Liver (tissue), 9 donors: ENCODE data around the gene PARP8. TPM values are rescaled to one million over a fixed set of nuclear protein-coding genes. Genes with fewer than 3 reads are reported as not detected.
"Not testable (repeated sequence)": the region's sequence is repeated elsewhere in the genome, so short reads cannot be mapped to it uniquely, and the experiment has no call there.

Experiments used
- DNase-seq: peaks from one replicate; pipeline ENCODE4 v3.0.0-alpha.2; 2017; ENCODE audit warnings: low spot score
- H3K27ac ChIP-seq, 2 donors: one replicate each; pipeline ENCODE4 v1.7.0; 2013; ENCODE audit warnings: inconsistent platforms in 2 of 2, low read length in 2 of 2, control low read depth in 1 of 2, low read depth in 1 of 2, mild to moderate bottlenecking in 1 of 2
- H3K27me3 ChIP-seq, 4 donors: one replicate each; pipeline versions ENCODE4 v1.6.1 to v1.7.0; 2013; ENCODE audit warnings: low read length in 3 of 4, inconsistent platforms in 1 of 4, mild to moderate bottlenecking in 1 of 4, moderate library complexity in 1 of 4; ENCODE audit not compliant: control insufficient read depth in 4 of 4, insufficient read depth in 4 of 4
- H3K36me3 ChIP-seq, 4 donors: one replicate each; pipeline versions ENCODE4 v1.6.1 to v1.7.0; 2013; ENCODE audit warnings: low read length in 3 of 4, mild to moderate bottlenecking in 3 of 4, low read depth in 1 of 4, moderate library complexity in 1 of 4; ENCODE audit not compliant: control insufficient read depth in 4 of 4, insufficient read depth in 3 of 4
- H3K4me1 ChIP-seq, 4 donors: one replicate each; pipeline versions ENCODE4 v1.6.1 to v1.7.0; 2013; ENCODE audit warnings: low read length in 3 of 4, mild to moderate bottlenecking in 3 of 4, moderate library complexity in 1 of 4; ENCODE audit not compliant: control insufficient read depth in 4 of 4, insufficient read depth in 4 of 4
- H3K4me3 ChIP-seq, 3 donors: one replicate each; pipeline versions ENCODE4 v1.6.1 to v1.7.0; 2013; ENCODE audit warnings: low read length in 3 of 3, control low read depth in 1 of 3, low read depth in 1 of 3, mild to moderate bottlenecking in 1 of 3
- H3K9ac ChIP-seq, 2 donors: one replicate each; pipeline ENCODE4 v1.7.0; 2013; ENCODE audit warnings: low read length in 2 of 2, mild to moderate bottlenecking in 2 of 2, moderate library complexity in 2 of 2, control low read depth in 1 of 2, low read depth in 1 of 2
- H3K9me3 ChIP-seq, 4 donors: one replicate each; pipeline versions ENCODE4 v1.6.1 to v1.7.0; 2013; ENCODE audit warnings: low read length in 3 of 4; ENCODE audit not compliant: control insufficient read depth in 4 of 4
- EGR1 ChIP-seq, 2 donors: IDR thresholded peaks; 2 replicates each; pipeline ENCODE4 v1.6.1; 2016 to 2018; ENCODE audit warnings: antibody characterized with exemption in 2 of 2, low read depth in 2 of 2
- FOXA1 ChIP-seq: IDR thresholded peaks from 2 replicates; pipeline ENCODE4 v1.6.1; 2016; ENCODE audit warnings: antibody characterized with exemption
- FOXA2 ChIP-seq: IDR thresholded peaks from 2 replicates; pipeline ENCODE4 v1.6.1; 2016; ENCODE audit warnings: antibody characterized with exemption
- GABPA ChIP-seq, 2 donors: IDR thresholded peaks in 1 of 2; conservative IDR thresholded peaks in 1 of 2; 2 replicates each; pipeline ENCODE4 v1.6.1; 2016; ENCODE audit warnings: antibody characterized with exemption in 2 of 2, mild to moderate bottlenecking in 1 of 2, moderate library complexity in 1 of 2
- HNF4A ChIP-seq, 2 donors: conservative IDR thresholded peaks; 2 replicates each; pipeline ENCODE4 v1.6.1; 2016; ENCODE audit warnings: antibody characterized with exemption in 2 of 2, mild to moderate bottlenecking in 2 of 2
- HNF4G ChIP-seq: IDR thresholded peaks from 2 replicates; pipeline ENCODE4 v1.6.1; 2016; ENCODE audit warnings: antibody characterized with exemption
- NR2F2 ChIP-seq: IDR thresholded peaks from 2 replicates; pipeline ENCODE4 v1.6.1; 2016; ENCODE audit warnings: antibody characterized with exemption
- RAD21 ChIP-seq, 2 donors: IDR thresholded peaks; 2 replicates each; pipeline ENCODE4 v1.6.1; 2016; ENCODE audit warnings: antibody characterized with exemption in 2 of 2, mild to moderate bottlenecking in 2 of 2
- RXRA ChIP-seq, 2 donors: IDR thresholded peaks; 2 replicates each; pipeline ENCODE4 v1.6.1; 2017 to 2018; ENCODE audit warnings: antibody characterized with exemption in 2 of 2, mild to moderate bottlenecking in 1 of 2
- SP1 ChIP-seq: IDR thresholded peaks from 2 replicates; pipeline ENCODE4 v1.6.1; 2018; ENCODE audit warnings: antibody characterized with exemption, mild to moderate bottlenecking
- TAF1 ChIP-seq: conservative IDR thresholded peaks from 2 replicates; pipeline ENCODE4 v1.6.1; 2016; ENCODE audit warnings: antibody characterized with exemption, mild to moderate bottlenecking
- YY1 ChIP-seq: IDR thresholded peaks from 2 replicates; pipeline ENCODE4 v1.6.1; 2016; ENCODE audit warnings: antibody characterized with exemption, mild to moderate bottlenecking
- WGBS: extraction: QIAGEN DNeasy Blood & Tissue Kit; methylation state at CpG from one replicate; pipeline ENCODE4 v1.1.7; 2013; 5-methylcytosine and 5-hydroxymethylcytosine counted together
- polyA plus RNA-seq, 2 donors: library from polyadenylated mRNA; stranded (reverse) in 1 of 2; unstranded in 1 of 2; fragments of 200-250 nt in 1 of 2; fragments of >200 nt in 1 of 2; fragmentation: Nextera tagmentation in 1 of 2; extraction: Ambion mirVana in 1 of 2; gene quantifications; one replicate each; pipeline versions ENCODE4 v1.2.1 to v1.2.3, GENCODE V29; 2013 to 2015
- total RNA-seq, 2 donors: library from RNA; depleted of rRNA; stranded (reverse); fragments of >200 nt; gene quantifications; one replicate each; pipeline ENCODE4 v1.2.3, GENCODE V29; 2014
- TF ChIP-seq, protein P1 (sequence below): IDR thresholded peaks from 2 replicates; pipeline ENCODE4 v1.6.1; 2016; ENCODE audit warnings: antibody characterized with exemption
- TF ChIP-seq, protein P2 (sequence below): IDR thresholded peaks from 2 replicates; pipeline ENCODE4 v1.6.1; 2016; ENCODE audit warnings: antibody characterized with exemption, mild to moderate bottlenecking
- TF ChIP-seq, protein P3 (sequence below): fragments of 150-350 bp; IDR thresholded peaks from 2 replicates; pipeline ENCODE4 v1.5.1; 2017; ENCODE audit warnings: improper control_type of control experiment, low read depth, low read length; ENCODE audit not compliant: missing input control
- TF ChIP-seq, protein P4 (sequence below): IDR thresholded peaks from 2 replicates; pipeline ENCODE4 v1.6.1; 2016; ENCODE audit warnings: antibody characterized with exemption
- TF ChIP-seq, protein P5 (sequence below): IDR thresholded peaks from 2 replicates; pipeline ENCODE4 v1.6.1; 2016; ENCODE audit warnings: antibody characterized with exemption
- donor health status: healthy.
- donor health status: healthy.
- donor health status: healthy.
- donor health status: healthy.
- donor health status: healthy.

The PARP8 gene
- total and polyA plus RNA-seq, 4 donors: 3.9 to 16.0 (median 7.1) TPM

DNA sequence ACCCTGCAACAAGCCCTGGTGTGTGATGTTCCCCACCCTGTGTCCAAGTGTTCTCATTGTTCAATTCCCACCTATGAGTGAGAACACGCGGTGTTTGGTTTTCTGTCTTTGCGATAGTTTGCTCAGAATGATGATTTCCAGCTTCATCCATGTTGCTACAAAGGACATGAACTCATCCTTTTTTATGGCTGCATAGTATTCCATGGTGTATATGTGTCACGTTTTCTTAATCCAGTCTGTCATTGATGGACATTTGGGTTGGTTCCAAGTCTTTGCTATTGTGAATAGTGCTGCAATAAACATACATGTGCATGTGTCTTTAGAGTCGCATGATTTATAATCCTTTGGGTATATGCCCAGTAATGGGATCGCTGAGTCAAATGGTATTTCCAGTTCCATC lies 145.3 kb downstream of the PARP8 start:
- peaks cover 0 to 13% (median 1%) of the 10 kb centered on the region in 4 donors for H3K36me3 ChIP-seq
- 95% methylated on average over 6 of the region's 6 CpGs for WGBS
- DNase-seq: not testable (repeated sequence)

DNA sequence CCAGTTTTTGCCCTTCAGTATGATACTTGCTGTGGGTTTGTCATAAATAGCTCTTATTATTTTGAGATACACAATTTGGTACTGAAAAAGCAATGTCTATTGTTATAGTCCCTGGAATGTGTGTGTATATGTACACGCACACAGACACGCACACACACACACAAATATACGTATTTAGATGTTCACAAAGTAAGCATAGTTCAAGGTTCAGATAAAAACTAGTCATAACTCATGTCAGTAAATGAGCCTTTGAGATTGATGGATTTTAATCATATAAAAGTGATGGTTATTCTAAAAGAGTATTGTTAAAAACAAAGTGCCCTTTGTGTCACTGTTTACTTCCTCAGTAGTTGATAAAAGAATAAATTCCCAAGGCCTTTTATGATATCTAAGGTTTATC lies 147.3 kb downstream of the PARP8 start:
- TF ChIP-seq HNF4G (no peak), HNF4A (conservative IDR thresholded peaks at IDR 0.05) (no peak), SP1 (no peak), RXRA (IDR thresholded peaks at IDR 0.05) (no peak), EGR1 (IDR thresholded peaks at IDR 0.05; ENCODE audit: low read depth in 2 of 2) (no peak), FOXA2 (no peak)
- TF ChIP-seq, protein P1, sequence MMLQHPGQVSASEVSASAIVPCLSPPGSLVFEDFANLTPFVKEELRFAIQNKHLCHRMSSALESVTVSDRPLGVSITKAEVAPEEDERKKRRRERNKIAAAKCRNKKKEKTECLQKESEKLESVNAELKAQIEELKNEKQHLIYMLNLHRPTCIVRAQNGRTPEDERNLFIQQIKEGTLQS: no peak
- TF ChIP-seq, protein P2, sequence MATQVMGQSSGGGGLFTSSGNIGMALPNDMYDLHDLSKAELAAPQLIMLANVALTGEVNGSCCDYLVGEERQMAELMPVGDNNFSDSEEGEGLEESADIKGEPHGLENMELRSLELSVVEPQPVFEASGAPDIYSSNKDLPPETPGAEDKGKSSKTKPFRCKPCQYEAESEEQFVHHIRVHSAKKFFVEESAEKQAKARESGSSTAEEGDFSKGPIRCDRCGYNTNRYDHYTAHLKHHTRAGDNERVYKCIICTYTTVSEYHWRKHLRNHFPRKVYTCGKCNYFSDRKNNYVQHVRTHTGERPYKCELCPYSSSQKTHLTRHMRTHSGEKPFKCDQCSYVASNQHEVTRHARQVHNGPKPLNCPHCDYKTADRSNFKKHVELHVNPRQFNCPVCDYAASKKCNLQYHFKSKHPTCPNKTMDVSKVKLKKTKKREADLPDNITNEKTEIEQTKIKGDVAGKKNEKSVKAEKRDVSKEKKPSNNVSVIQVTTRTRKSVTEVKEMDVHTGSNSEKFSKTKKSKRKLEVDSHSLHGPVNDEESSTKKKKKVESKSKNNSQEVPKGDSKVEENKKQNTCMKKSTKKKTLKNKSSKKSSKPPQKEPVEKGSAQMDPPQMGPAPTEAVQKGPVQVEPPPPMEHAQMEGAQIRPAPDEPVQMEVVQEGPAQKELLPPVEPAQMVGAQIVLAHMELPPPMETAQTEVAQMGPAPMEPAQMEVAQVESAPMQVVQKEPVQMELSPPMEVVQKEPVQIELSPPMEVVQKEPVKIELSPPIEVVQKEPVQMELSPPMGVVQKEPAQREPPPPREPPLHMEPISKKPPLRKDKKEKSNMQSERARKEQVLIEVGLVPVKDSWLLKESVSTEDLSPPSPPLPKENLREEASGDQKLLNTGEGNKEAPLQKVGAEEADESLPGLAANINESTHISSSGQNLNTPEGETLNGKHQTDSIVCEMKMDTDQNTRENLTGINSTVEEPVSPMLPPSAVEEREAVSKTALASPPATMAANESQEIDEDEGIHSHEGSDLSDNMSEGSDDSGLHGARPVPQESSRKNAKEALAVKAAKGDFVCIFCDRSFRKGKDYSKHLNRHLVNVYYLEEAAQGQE: no peak
- TF ChIP-seq, protein P3, sequence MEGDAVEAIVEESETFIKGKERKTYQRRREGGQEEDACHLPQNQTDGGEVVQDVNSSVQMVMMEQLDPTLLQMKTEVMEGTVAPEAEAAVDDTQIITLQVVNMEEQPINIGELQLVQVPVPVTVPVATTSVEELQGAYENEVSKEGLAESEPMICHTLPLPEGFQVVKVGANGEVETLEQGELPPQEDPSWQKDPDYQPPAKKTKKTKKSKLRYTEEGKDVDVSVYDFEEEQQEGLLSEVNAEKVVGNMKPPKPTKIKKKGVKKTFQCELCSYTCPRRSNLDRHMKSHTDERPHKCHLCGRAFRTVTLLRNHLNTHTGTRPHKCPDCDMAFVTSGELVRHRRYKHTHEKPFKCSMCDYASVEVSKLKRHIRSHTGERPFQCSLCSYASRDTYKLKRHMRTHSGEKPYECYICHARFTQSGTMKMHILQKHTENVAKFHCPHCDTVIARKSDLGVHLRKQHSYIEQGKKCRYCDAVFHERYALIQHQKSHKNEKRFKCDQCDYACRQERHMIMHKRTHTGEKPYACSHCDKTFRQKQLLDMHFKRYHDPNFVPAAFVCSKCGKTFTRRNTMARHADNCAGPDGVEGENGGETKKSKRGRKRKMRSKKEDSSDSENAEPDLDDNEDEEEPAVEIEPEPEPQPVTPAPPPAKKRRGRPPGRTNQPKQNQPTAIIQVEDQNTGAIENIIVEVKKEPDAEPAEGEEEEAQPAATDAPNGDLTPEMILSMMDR: no peak
- TF ChIP-seq, protein P4, sequence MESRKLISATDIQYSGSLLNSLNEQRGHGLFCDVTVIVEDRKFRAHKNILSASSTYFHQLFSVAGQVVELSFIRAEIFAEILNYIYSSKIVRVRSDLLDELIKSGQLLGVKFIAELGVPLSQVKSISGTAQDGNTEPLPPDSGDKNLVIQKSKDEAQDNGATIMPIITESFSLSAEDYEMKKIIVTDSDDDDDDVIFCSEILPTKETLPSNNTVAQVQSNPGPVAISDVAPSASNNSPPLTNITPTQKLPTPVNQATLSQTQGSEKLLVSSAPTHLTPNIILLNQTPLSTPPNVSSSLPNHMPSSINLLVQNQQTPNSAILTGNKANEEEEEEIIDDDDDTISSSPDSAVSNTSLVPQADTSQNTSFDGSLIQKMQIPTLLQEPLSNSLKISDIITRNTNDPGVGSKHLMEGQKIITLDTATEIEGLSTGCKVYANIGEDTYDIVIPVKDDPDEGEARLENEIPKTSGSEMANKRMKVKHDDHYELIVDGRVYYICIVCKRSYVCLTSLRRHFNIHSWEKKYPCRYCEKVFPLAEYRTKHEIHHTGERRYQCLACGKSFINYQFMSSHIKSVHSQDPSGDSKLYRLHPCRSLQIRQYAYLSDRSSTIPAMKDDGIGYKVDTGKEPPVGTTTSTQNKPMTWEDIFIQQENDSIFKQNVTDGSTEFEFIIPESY: no peak
- Histone ChIP-seq H3K9me3 (peaks cover 0 to 1% (median 0%) of the 10 kb centered on the region in 4 donors), H3K27ac (no peak overlapping the region), H3K27me3 (no peaks in the 10 kb centered on the region), H3K36me3 (peaks cover 0 to 7% (median 1%) of the 10 kb centered on the region in 4 donors), H3K4me1 (no peaks in the 10 kb centered on the region), H3K9ac (no peak overlapping the region), H3K4me3 (no peak overlapping the region)
- no peak for DNase-seq
- 90% methylated on average over 3 of the region's 3 CpGs for WGBS

More for the DNA sequence above, 145.3 kb downstream of the PARP8 start:
- not testable (repeated sequence) for H3K9ac ChIP-seq, H3K9me3 ChIP-seq, H3K27me3 ChIP-seq, H3K27ac ChIP-seq, H3K4me1 ChIP-seq, H3K4me3 ChIP-seq

DNA sequence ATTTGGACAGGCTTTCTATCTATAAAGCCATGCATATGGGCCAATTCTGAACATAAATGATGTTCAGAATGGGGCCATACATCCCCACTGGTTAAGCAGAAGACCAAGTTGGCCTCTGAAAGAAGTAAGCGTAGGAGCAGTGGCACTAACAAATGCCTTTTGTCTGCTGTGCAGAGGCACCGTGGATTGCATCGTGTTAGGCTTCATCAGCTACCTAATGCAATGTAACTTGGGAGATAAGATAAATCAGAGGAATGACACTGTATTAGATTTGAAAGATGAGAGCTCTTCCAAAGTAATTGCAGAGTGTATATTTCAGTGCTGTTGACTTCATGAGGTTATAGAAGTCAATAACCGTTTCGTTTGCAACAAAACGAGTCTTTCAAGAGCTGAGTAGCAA lies 148.1 kb downstream of the PARP8 start:
- Histone ChIP-seq H3K9ac (no peak overlapping the region), H3K9me3 (peaks cover 0 to 1% (median 0%) of the 10 kb centered on the region in 4 donors), H3K27me3 (no peaks in the 10 kb centered on the region), H3K4me3 (no peak overlapping the region), H3K27ac (no peak overlapping the region), H3K36me3 (peaks cover 0 to 7% (median 1%) of the 10 kb centered on the region in 4 donors), H3K4me1 (no peaks in the 10 kb centered on the region)
- no peak for DNase-seq
- WGBS: 94% methylated on average over 6 of the region's 6 CpGs
- TF ChIP-seq RAD21 (IDR thresholded peaks at IDR 0.05) (no peak), YY1 (no peak), GABPA (IDR thresholded peaks at IDR 0.05 in 1 of 2, conservative IDR thresholded peaks at IDR 0.05 in 1 of 2) (no peak), NR2F2 (no peak), SP1 (no peak), TAF1 (no peak), RXRA (IDR thresholded peaks at IDR 0.05) (no peak), FOXA1 (no peak)
- TF ChIP-seq, protein P5, sequence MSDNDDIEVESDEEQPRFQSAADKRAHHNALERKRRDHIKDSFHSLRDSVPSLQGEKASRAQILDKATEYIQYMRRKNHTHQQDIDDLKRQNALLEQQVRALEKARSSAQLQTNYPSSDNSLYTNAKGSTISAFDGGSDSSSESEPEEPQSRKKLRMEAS: no peak
- TF ChIP-seq, protein P2: no peak
- TF ChIP-seq, protein P1: no peak
